ENCODE data around the gene RAB2B. TPM values are rescaled to one million over a fixed set of nuclear protein-coding genes. Genes with fewer than 3 reads are reported as not detected.

Gene RAB2B
- total RNA-seq, 4 donors from 2014 or later = 20.6 to 33.9 (median 26.2) TPM

DNA sequence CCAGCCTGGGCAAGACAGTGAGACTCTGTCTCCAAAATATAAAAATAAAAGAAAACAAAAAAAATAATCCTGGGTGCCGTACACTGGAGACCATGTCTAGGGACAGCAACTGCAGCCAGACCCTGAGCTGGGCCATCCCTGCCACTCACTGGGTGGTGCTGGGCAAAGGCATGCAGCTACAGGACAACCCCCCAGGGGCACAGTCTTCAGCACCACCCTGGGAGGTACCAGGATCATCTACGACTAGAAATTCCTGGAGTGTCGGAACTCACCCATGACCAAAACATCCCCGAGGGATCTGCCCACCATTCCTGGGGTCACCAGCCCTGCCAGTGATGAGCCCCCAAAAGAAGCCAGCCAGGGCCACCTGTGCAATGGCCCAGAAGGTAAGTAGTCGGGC, 57.2 kb downstream of the RAB2B start:
- 87 to 90% methylated on average over 4 to 5 of the region's 5 CpGs for WGBS, 2 donors
- no peak overlapping the region for H3K27ac ChIP-seq
- H3K27me3 ChIP-seq = no peaks in the 10 kb centered on the region
- no peak for DNase-seq (ENCODE audit: low spot score in 2 of 2)
- no peak overlapping the region for H3K4me3 ChIP-seq
- TF ChIP-seq EP300 (IDR thresholded peaks at IDR 0.05) = no peak
- TF ChIP-seq, protein P1, sequence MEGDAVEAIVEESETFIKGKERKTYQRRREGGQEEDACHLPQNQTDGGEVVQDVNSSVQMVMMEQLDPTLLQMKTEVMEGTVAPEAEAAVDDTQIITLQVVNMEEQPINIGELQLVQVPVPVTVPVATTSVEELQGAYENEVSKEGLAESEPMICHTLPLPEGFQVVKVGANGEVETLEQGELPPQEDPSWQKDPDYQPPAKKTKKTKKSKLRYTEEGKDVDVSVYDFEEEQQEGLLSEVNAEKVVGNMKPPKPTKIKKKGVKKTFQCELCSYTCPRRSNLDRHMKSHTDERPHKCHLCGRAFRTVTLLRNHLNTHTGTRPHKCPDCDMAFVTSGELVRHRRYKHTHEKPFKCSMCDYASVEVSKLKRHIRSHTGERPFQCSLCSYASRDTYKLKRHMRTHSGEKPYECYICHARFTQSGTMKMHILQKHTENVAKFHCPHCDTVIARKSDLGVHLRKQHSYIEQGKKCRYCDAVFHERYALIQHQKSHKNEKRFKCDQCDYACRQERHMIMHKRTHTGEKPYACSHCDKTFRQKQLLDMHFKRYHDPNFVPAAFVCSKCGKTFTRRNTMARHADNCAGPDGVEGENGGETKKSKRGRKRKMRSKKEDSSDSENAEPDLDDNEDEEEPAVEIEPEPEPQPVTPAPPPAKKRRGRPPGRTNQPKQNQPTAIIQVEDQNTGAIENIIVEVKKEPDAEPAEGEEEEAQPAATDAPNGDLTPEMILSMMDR (IDR thresholded peaks at IDR 0.05) = no peak
- TF ChIP-seq POLR2A (IDR thresholded peaks at IDR 0.05) = no peak
- H3K36me3 ChIP-seq = peaks cover 4 to 94% (median 50%) of the 10 kb centered on the region in 3 donors
- H3K9me3 ChIP-seq = no peaks in the 10 kb centered on the region
- H3K4me1 ChIP-seq = no peaks in the 10 kb centered on the region

DNA sequence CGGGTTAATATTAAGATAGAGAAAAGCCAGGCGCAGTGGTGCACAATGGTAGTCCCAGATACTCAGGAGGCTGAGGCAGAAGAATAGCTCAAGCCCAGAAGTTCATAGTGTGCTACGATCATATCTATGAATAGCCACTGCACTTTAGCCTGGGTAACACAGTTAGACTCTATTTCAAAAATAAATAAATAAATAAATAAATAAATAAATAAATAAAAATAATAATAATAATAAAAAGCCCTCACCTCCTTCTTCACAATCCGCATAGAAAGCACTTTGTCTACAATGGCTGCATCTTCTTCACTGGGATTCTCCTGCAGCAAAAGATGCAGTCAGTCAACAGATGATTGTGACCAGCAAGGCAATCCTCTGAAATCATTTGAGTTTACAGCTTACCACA, 61.4 kb downstream of the RAB2B start:
- WGBS, 2 donors = 95% methylated on average over 4 of the region's 4 CpGs
- Histone ChIP-seq H3K27ac (no peak overlapping the region), H3K4me3 (no peak overlapping the region), H3K36me3 (peaks cover 0 to 95% (median 39%) of the 10 kb centered on the region in 3 donors), H3K27me3 (no peaks in the 10 kb centered on the region), H3K4me1 (no peaks in the 10 kb centered on the region), H3K9me3 (no peaks in the 10 kb centered on the region)
- no peak for TF ChIP-seq EP300 (IDR thresholded peaks at IDR 0.05)
- no peak for TF ChIP-seq POLR2A (IDR thresholded peaks at IDR 0.05)
- TF ChIP-seq, protein P1 (IDR thresholded peaks at IDR 0.05) = no peak
- DNase-seq (ENCODE audit: low spot score in 2 of 2) = no peak

DNA sequence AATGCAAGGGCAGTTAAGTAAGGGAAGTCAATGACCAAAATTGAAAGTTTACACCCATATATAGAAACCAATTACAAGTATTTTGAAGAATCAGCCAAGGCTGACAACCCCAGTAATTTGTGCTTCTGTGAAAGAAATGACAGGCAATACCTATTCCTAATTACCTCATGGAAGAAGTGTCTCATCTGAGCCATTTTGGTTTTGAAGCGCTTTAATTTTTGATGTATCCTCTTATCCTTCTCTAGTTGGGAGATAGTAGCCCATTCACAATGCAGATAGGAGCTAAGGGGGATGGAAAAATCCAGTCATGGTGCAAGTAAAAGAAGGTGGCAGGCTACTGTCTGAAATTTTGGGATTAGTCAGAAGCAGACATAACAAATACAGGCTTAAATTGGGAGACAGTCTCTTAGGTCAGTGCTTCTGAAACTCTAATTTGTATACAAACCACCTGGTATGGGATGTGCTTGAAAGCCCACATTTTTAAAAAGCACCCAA, 62.6 kb downstream of the RAB2B start:
- Histone ChIP-seq H3K27ac (no peak overlapping the region), H3K36me3 (peaks cover 2 to 95% (median 31%) of the 10 kb centered on the region in 3 donors), H3K27me3 (no peaks in the 10 kb centered on the region), H3K9me3 (no peaks in the 10 kb centered on the region), H3K4me1 (no peaks in the 10 kb centered on the region), H3K4me3 (no peak overlapping the region)
- TF ChIP-seq POLR2A (IDR thresholded peaks at IDR 0.05) = no peak
- TF ChIP-seq EP300 (IDR thresholded peaks at IDR 0.05) = no peak
- TF ChIP-seq, protein P1 (IDR thresholded peaks at IDR 0.05) = no peak
- 97 to 100% methylated on average over 1 of the region's 1 CpG for WGBS, 2 donors
- no peak for DNase-seq (ENCODE audit: low spot score in 2 of 2)

Small RNA genes within 50 kb of the gene (small RNA-seq; reads per million reads assigned to genes)
- gene RN7SL650P = not detected

Other genes with a start within 250 kb of the RAB2B start
- gene HNRNPC, start 207.5 kb downstream of the RAB2B start, total RNA-seq = 100 to 1,000 TPM; 349 to 485 (median 426) TPM
- gene RPGRIP1, start 196.9 kb downstream of the RAB2B start, total RNA-seq = under 1 TPM in 3 of 4 donors, not detected in 1; 0.22 to 0.90 (median 0.78) TPM
- gene SUPT16H, start 92.9 kb downstream of the RAB2B start, total RNA-seq = 10 to 100 TPM; 47.5 to 69.0 (median 60.7) TPM
- gene CHD8, start 20.8 kb downstream of the RAB2B start, total RNA-seq = 10 to 100 TPM; 45.9 to 68.2 (median 65.6) TPM
- gene TOX4, start 236 bp upstream of the RAB2B start, total RNA-seq = 10 to 100 TPM; 28.0 to 45.2 (median 39.9) TPM
- 10 to 100 TPM; 45.3 to 65.4 (median 58.6) TPM for gene METTL3, start 34.4 kb upstream of the RAB2B start, total RNA-seq
- 10 to 100 TPM in 2 of 4 donors, 1 to 10 TPM in 2; 8.5 to 11.7 (median 9.3) TPM for gene SALL2, start 49.4 kb upstream of the RAB2B start, total RNA-seq
- under 1 TPM in 1 of 4 donors, not detected in 3; 0.44 TPM for gene OR10G3, start 103.1 kb upstream of the RAB2B start, total RNA-seq
- gene OR10G2, start 158.0 kb upstream of the RAB2B start, total RNA-seq = not detected
- not detected for gene OR4E2, start 176.9 kb upstream of the RAB2B start, total RNA-seq
- gene OR4E1, start 196.9 kb upstream of the RAB2B start, total RNA-seq = not detected

All from tibial nerve (tissue), 4 donors.